H1 (cell line): Measurements from ENCODE around the gene MGAT4D. TPM values are rescaled to one million over a fixed set of nuclear protein-coding genes. Genes with fewer than 3 reads are reported as not detected.

ENCODE experiments used
- CTCF ChIA-PET: fragments of 300-600 bp; sonication (Branson Sonifier 250); formaldehyde crosslinking; loops from one replicate; lab custom pipeline; 2021; ENCODE audit not compliant: partially characterized antibody; lab: Charles Lee
- POLR2A ChIA-PET: fragments of 300-600 bp; sonication (Branson Sonifier 250); formaldehyde crosslinking; loops from one replicate; lab custom pipeline; 2021; ENCODE audit warnings: inconsistent platforms; ENCODE audit not compliant: partially characterized antibody; lab: Charles Lee
- DNase-seq, 2 experiments: peaks; one replicate each; pipeline versions ENCODE4 v3.0.0 to v3.0.0-alpha.2; 2010 to 2022; ENCODE audit warnings: low spot score in 2 of 2, low read depth in 1 of 2, mixed read lengths in 1 of 2
- FAIRE-seq: peaks from 2 replicates; lab custom pipeline; 2011; peaks lifted over from hg19 to GRCh38; lab: Jason Lieb, UNC
- H2AFZ ChIP-seq: 2 replicates; pipeline ENCODE4 v1.8.1; 2012; ENCODE audit warnings: low read length, inconsistent platforms
- H2AK5ac ChIP-seq: 2 replicates; pipeline ENCODE4 v1.6.1; 2013; ENCODE audit warnings: low read depth, low read length
- H2BK120ac ChIP-seq: replicated peaks from 2 replicates; pipeline ENCODE3; 2013; ENCODE audit warnings: low read depth, low read length, inconsistent platforms
- H2BK12ac ChIP-seq: 2 replicates; pipeline ENCODE4 v1.6.1; 2013; ENCODE audit warnings: low read depth, low read length
- H2BK15ac ChIP-seq: 2 replicates; pipeline ENCODE4 v1.6.1; 2013; ENCODE audit warnings: low read length
- H2BK20ac ChIP-seq: 2 replicates; pipeline ENCODE4 v1.6.1; 2013; ENCODE audit warnings: low read length
- H2BK5ac ChIP-seq: 2 replicates; pipeline ENCODE4 v1.6.1; 2013; ENCODE audit warnings: low read depth, low read length
- H3K14ac ChIP-seq: 2 replicates; pipeline ENCODE4 v1.6.1; 2013; ENCODE audit warnings: inconsistent platforms; ENCODE audit not compliant: insufficient read length
- H3K18ac ChIP-seq: 2 replicates; pipeline ENCODE4 v1.6.1; 2013; ENCODE audit warnings: low read length; ENCODE audit errors: extremely low read depth
- H3K23ac ChIP-seq: 2 replicates; pipeline ENCODE4 v1.6.1; 2013; ENCODE audit warnings: inconsistent platforms; ENCODE audit not compliant: insufficient read length
- H3K23me2 ChIP-seq: 2 replicates; pipeline ENCODE4 v1.6.1; 2013; ENCODE audit warnings: low read depth, low read length
- H3K27ac ChIP-seq: 2 replicates; pipeline ENCODE4 v1.6.1; 2011; ENCODE audit warnings: low read depth, low read length, inconsistent platforms
- H3K27me3 ChIP-seq, 4 experiments: replicated peaks in 1 of 4; 1 replicate in 1 of 4; 2 replicates in 3 of 4; pipeline versions ENCODE4 v1.6.1 to v1.8.1; 2011 to 2013; ENCODE audit warnings: low read length in 3 of 4, mild to moderate bottlenecking in 3 of 4, inconsistent platforms in 2 of 4, mixed read lengths in 2 of 4, moderate library complexity in 1 of 4; ENCODE audit not compliant: control insufficient read depth in 3 of 4, insufficient read depth in 3 of 4; ENCODE audit errors: extremely low read depth in 1 of 4
- H3K36me3 ChIP-seq, 4 experiments: 2 replicates each; pipeline versions ENCODE4 v1.6.1 to v1.8.1; 2011 to 2013; ENCODE audit warnings: mild to moderate bottlenecking in 4 of 4, low read length in 3 of 4, moderate library complexity in 2 of 4, control low read depth in 1 of 4, inconsistent platforms in 1 of 4; ENCODE audit not compliant: insufficient read depth in 4 of 4, control insufficient read depth in 2 of 4
- H3K4ac ChIP-seq: replicated peaks from 2 replicates; pipeline ENCODE3; 2013; ENCODE audit warnings: low read length, low read depth, mixed read lengths, inconsistent platforms; ENCODE audit not compliant: insufficient read length
- H3K4me1 ChIP-seq, 4 experiments: replicated peaks in 1 of 4; 1 replicate in 1 of 4; 2 replicates in 3 of 4; pipeline versions ENCODE4 v1.6.1 to v1.8.1; 2011 to 2013; ENCODE audit warnings: low read length in 3 of 4, inconsistent platforms in 2 of 4, mixed read lengths in 1 of 4; ENCODE audit not compliant: insufficient read depth in 4 of 4, control insufficient read depth in 3 of 4
- H3K4me2 ChIP-seq, 2 experiments: 2 replicates each; pipeline versions ENCODE4 v1.6.1 to v1.8.1; 2011 to 2013; ENCODE audit warnings: low read depth in 2 of 2, low read length in 2 of 2, control low read depth in 1 of 2, inconsistent platforms in 1 of 2, mild to moderate bottlenecking in 1 of 2; ENCODE audit not compliant: insufficient read depth in 1 of 2
- H3K4me3 ChIP-seq, 4 experiments: fragments of 200-600, 300-600 bp in 1 of 4; sonication (generic), shearing (Covaris generic), sonication (Bioruptor Twin) in 1 of 4; 2 replicates each; pipeline versions ENCODE4 v1.5.1 to v1.8.1; 2011 to 2016; ENCODE audit warnings: low read length in 4 of 4, low read depth in 3 of 4, control low read depth in 2 of 4, inconsistent platforms in 2 of 4, mild to moderate bottlenecking in 2 of 4, mixed read lengths in 1 of 4, moderate library complexity in 1 of 4; ENCODE audit not compliant: insufficient read depth in 2 of 4; ENCODE audit errors: extremely low read depth in 1 of 4
- H3K56ac ChIP-seq: replicated peaks from 2 replicates; pipeline ENCODE3; 2013; ENCODE audit warnings: low read depth, mild to moderate bottlenecking, mixed read lengths, low read length, inconsistent platforms; ENCODE audit not compliant: insufficient read length
- H3K79me1 ChIP-seq: 2 replicates; pipeline ENCODE4 v1.6.1; 2013; ENCODE audit warnings: low read depth, low read length, control low read depth
- H3K79me2 ChIP-seq, 2 experiments: 2 replicates each; pipeline versions ENCODE4 v1.6.1 to v1.8.1; 2012 to 2013; ENCODE audit warnings: low read length in 2 of 2, mild to moderate bottlenecking in 2 of 2, inconsistent platforms in 1 of 2; ENCODE audit not compliant: insufficient read depth in 2 of 2, control insufficient read depth in 1 of 2
- H3K9ac ChIP-seq, 4 experiments: replicated peaks in 1 of 4; 1 replicate in 1 of 4; 2 replicates in 3 of 4; pipeline versions ENCODE4 v1.6.1 to v1.8.1; 2011 to 2013; ENCODE audit warnings: low read depth in 3 of 4, low read length in 3 of 4, control low read depth in 2 of 4, mild to moderate bottlenecking in 2 of 4, moderate library complexity in 2 of 4, inconsistent platforms in 1 of 4; ENCODE audit errors: extremely low read depth in 1 of 4
- H3K9me3 ChIP-seq, 2 experiments: 2 replicates each; pipeline versions ENCODE4 v1.6.1 to v1.8.1; 2012 to 2013; ENCODE audit warnings: mild to moderate bottlenecking in 2 of 2, moderate library complexity in 2 of 2, control low read depth in 1 of 2, inconsistent platforms in 1 of 2, low read depth in 1 of 2, low read length in 1 of 2, mixed read lengths in 1 of 2; ENCODE audit not compliant: insufficient read depth in 2 of 2
- H4K20me1 ChIP-seq, 2 experiments: replicated peaks in 1 of 2; 2 replicates each; pipeline versions ENCODE3 to v1.8.1; 2011 to 2013; ENCODE audit warnings: inconsistent platforms in 2 of 2, low read length in 2 of 2, mild to moderate bottlenecking in 1 of 2; ENCODE audit not compliant: insufficient read depth in 2 of 2, control insufficient read depth in 1 of 2
- H4K5ac ChIP-seq: 2 replicates; pipeline ENCODE4 v1.6.1; 2013; ENCODE audit warnings: low read length, low read depth, mixed read lengths, inconsistent platforms; ENCODE audit not compliant: insufficient read length
- H4K8ac ChIP-seq: 2 replicates; pipeline ENCODE4 v1.8.0; 2013; ENCODE audit warnings: mild to moderate bottlenecking, moderate library complexity, low read length, inconsistent platforms; ENCODE audit not compliant: insufficient read depth; ENCODE audit errors: extremely low read depth
- H4K91ac ChIP-seq: replicated peaks from 2 replicates; pipeline ENCODE3; 2013; ENCODE audit warnings: low read length, mixed read lengths, inconsistent platforms; ENCODE audit not compliant: insufficient read length
- ATF2 ChIP-seq: IDR thresholded peaks from 2 replicates; pipeline ENCODE4 v1.6.1; 2012; ENCODE audit warnings: low read length, inconsistent platforms
- CHD1 ChIP-seq: IDR thresholded peaks from 2 replicates; pipeline ENCODE4 v1.6.1; 2012; ENCODE audit warnings: low read depth, low read length, improper control_type of control experiment
- CREB1 ChIP-seq: IDR thresholded peaks from 2 replicates; pipeline ENCODE4 v1.6.1; 2012; ENCODE audit warnings: inconsistent platforms
- EZH2 ChIP-seq: fragments of 200-600 bp; sonication (generic); IDR thresholded peaks from 2 replicates; pipeline ENCODE4 v1.7.1; 2012; ENCODE audit warnings: low read depth, mild to moderate bottlenecking, moderate library complexity, low read length, inconsistent platforms; ENCODE audit not compliant: severe bottlenecking
- KDM4A ChIP-seq: IDR thresholded peaks from one replicate; pipeline ENCODE4 v1.7.1; 2012; ENCODE audit warnings: low read depth, mild to moderate bottlenecking, moderate library complexity, low read length, inconsistent platforms; ENCODE audit not compliant: severe bottlenecking
- POU5F1 ChIP-seq: IDR thresholded peaks from 2 replicates; pipeline ENCODE4 v1.6.1; 2011; ENCODE audit warnings: low read depth, mild to moderate bottlenecking, low read length, moderate library complexity
- TBP ChIP-seq: IDR thresholded peaks from 2 replicates; pipeline ENCODE4 v1.6.1; 2011; ENCODE audit warnings: low read depth, low read length, improper control_type of control experiment
- polyA plus RNA-seq, 7 experiments: library from polyadenylated mRNA; depleted of rRNA in 3 of 7; stranded (reverse) in 5 of 7; unstranded in 2 of 7; fragments of >200 nt in 5 of 7; fragments of 200-250 nt in 2 of 7; gene quantifications; 1 replicate in 5 of 7; 2 replicates in 1 of 7; 4 replicates in 1 of 7; pipeline versions ENCODE4 v1.2.1 to v1.2.3, GENCODE V29; 2011 to 2013; ENCODE audit warnings: missing spikeins in 2 of 7, mixed read lengths in 2 of 7
- total RNA-seq: library from RNA; stranded (reverse); fragmentation: NEBNext Ultra II Directional; extraction: Animal tissue kit (Norgen Biotek cat#: 25700); gene quantifications from 2 replicates; pipeline ENCODE4 v1.2.1, GENCODE V29; 2021

The MGAT4D gene
- total and polyA plus RNA-seq, 2 of the 8 experiments (the other 6 are each of a cell fraction or from before 2014, with no cell fraction given): not detected

- Histone ChIP-seq H3K4me1 (no peaks in the 10 kb centered on the region), H3K9ac (no peak overlapping the region), H4K8ac (no peak overlapping the region), H3K18ac (no peak overlapping the region), H4K91ac (no peak overlapping the region), H3K79me2 (no peaks in the 10 kb centered on the region), H2BK20ac (no peak overlapping the region), H3K23ac (no peak overlapping the region), H3K9me3 (peaks cover 13 to 16% of the 10 kb centered on the region in 2 experiments), H3K4me2 (no peak overlapping the region), H3K14ac (no peak overlapping the region), H2BK12ac (no peak overlapping the region), H3K23me2 (no peaks in the 10 kb centered on the region), H2AK5ac (no peak overlapping the region), H4K20me1 (no peaks in the 10 kb centered on the region), H3K27me3 (peaks cover 2 to 10% (median 9%) of the 10 kb centered on the region in 4 experiments; a peak in 6 of 7 replicates), H3K4ac (no peak overlapping the region), H2BK5ac (no peak overlapping the region), H3K36me3 (no peaks in the 10 kb centered on the region), H2BK120ac (no peak overlapping the region), H2AFZ (no peak overlapping the region), H3K27ac (no peak overlapping the region), H3K4me3 (no peak overlapping the region), H3K79me1 (no peaks in the 10 kb centered on the region), H2BK15ac (no peak overlapping the region), H4K5ac (no peak overlapping the region), H3K56ac (no peak overlapping the region)
- ChIA-PET CTCF (no interaction called here), POLR2A (no interaction called here)
- DNase-seq: no peak
- FAIRE-seq: no peak
- TF ChIP-seq EZH2 (no peak), KDM4A (no peak), POU5F1 (no peak), CHD1 (no peak), ATF2 (no peak), CREB1 (no peak), TBP (no peak)
These were observed 6.2 kb upstream of the MGAT4D start for GRCh38 chr4:140504261-140504660.
